ENCODE results near the gene ROBO2. TPM values are rescaled to one million over a fixed set of nuclear protein-coding genes. Genes with fewer than 3 reads are reported as not detected.

The ROBO2 gene
- polyA plus RNA-seq, 1 of the 3 experiments (the other 2 are of a cell fraction), result not detected

GRCh38 chr3:77342688-77343087 lies 302.8 kb downstream of the ROBO2 start:
- no peaks in the 10 kb centered on the region for H3K9me3 ChIP-seq
- H3K27ac ChIP-seq (ENCODE audit: low read depth in 2 of 2, low read length in 1 of 2), result no peak overlapping the region
- TF ChIP-seq GABPA (IDR thresholded peaks at IDR 0.05; ENCODE audit: low read depth), result no peak
- no peak for TF ChIP-seq JUND (IDR thresholded peaks at IDR 0.05)
- TF ChIP-seq CTCF (IDR thresholded peaks at IDR 0.05), result no peak
- no peak for TF ChIP-seq FOXM1 (IDR thresholded peaks at IDR 0.05; ENCODE audit: low read depth)
- TF ChIP-seq MXI1 (IDR thresholded peaks at IDR 0.05; ENCODE audit: low read depth, low read length), result no peak
- TF ChIP-seq FOXJ3 (CRISPR knock-in tag; IDR thresholded peaks at IDR 0.05), result no peak
- no peak for TF ChIP-seq EP300 (IDR thresholded peaks at IDR 0.05; ENCODE audit: borderline replicate concordance in 1 of 2, low read depth in 1 of 2, low read length in 1 of 2)
- no peak for TF ChIP-seq YY1 (IDR thresholded peaks at IDR 0.05; ENCODE audit: low read depth)
- TF ChIP-seq TAF1 (IDR thresholded peaks at IDR 0.05; ENCODE audit: borderline replicate concordance, low read depth, low read length), result no peak
- H3F3A ChIP-seq (replicated peaks; ENCODE audit: insufficient read depth), result no peaks in the 10 kb centered on the region
- no peak for DNase-seq
- 47% methylated on average over 5 of the region's 5 CpGs for WGBS (ENCODE audit: low lambda C conversion rate)
- H3K36me3 ChIP-seq (replicated peaks in 1 of 2; ENCODE audit: control insufficient read depth in 1 of 2, insufficient read depth in 2 of 2, low read length in 1 of 2), result no peaks in the 10 kb centered on the region
- no peak overlapping the region for H2AFZ ChIP-seq (ENCODE audit: low read depth)
- POLR2A ChIA-PET, result no interaction called here
- no peaks in the 10 kb centered on the region for H3K4me1 ChIP-seq (ENCODE audit: control insufficient read depth in 1 of 2, insufficient read depth in 2 of 2, low read depth in 1 of 2, low read length in 1 of 2)
- no peak overlapping the region for H3K9ac ChIP-seq
- CTCF ChIA-PET, result interaction anchor here (1.3 kb wide), 1 partner anchor 9 kb away, joined by 3 read pairs; no protein-coding TSS in a partner anchor
- H3K4me3 ChIP-seq (ENCODE audit: low read depth in 2 of 2, low read length in 1 of 2), result no peak overlapping the region
- H3K79me2 ChIP-seq (ENCODE audit: insufficient read depth), result no peaks in the 10 kb centered on the region
- H3K27me3 ChIP-seq (ENCODE audit: insufficient read depth), result no peaks in the 10 kb centered on the region
- H4K20me1 ChIP-seq (ENCODE audit: insufficient read depth), result no peaks in the 10 kb centered on the region
- no peaks in the 10 kb centered on the region for H3K9me2 ChIP-seq
- no peak overlapping the region for H3K4me2 ChIP-seq

- no peak overlapping the region for H3K4me3 ChIP-seq (ENCODE audit: low read depth in 2 of 2, low read length in 1 of 2)
- no peaks in the 10 kb centered on the region for H3K27me3 ChIP-seq (ENCODE audit: insufficient read depth)
- no peak overlapping the region for H3K9ac ChIP-seq
- H3K27ac ChIP-seq (ENCODE audit: low read depth in 2 of 2, low read length in 1 of 2), result no peak overlapping the region
- 38% methylated on average over 2 of the region's 2 CpGs for WGBS (ENCODE audit: low lambda C conversion rate)
- CTCF ChIA-PET, result interaction anchor here (0.7 kb wide), 1 partner anchor 25 kb away, joined by 3 read pairs; no protein-coding TSS in a partner anchor
- POLR2A ChIA-PET, result no interaction called here
- H2AFZ ChIP-seq (ENCODE audit: low read depth), result no peak overlapping the region
- DNase-seq, result no peak
- H3K79me2 ChIP-seq (ENCODE audit: insufficient read depth), result no peaks in the 10 kb centered on the region
- no peaks in the 10 kb centered on the region for H3K4me1 ChIP-seq (ENCODE audit: control insufficient read depth in 1 of 2, insufficient read depth in 2 of 2, low read depth in 1 of 2, low read length in 1 of 2)
- H3K4me2 ChIP-seq, result no peak overlapping the region
- H3K36me3 ChIP-seq (replicated peaks in 1 of 2; ENCODE audit: control insufficient read depth in 1 of 2, insufficient read depth in 2 of 2, low read length in 1 of 2), result no peaks in the 10 kb centered on the region
- no peaks in the 10 kb centered on the region for H3F3A ChIP-seq (replicated peaks; ENCODE audit: insufficient read depth)
- TF ChIP-seq PBX3 (IDR thresholded peaks at IDR 0.05), result no peak
- TF ChIP-seq REST (IDR thresholded peaks at IDR 0.05; ENCODE audit: low read depth, low read length), result no peak
- TF ChIP-seq SIN3A (IDR thresholded peaks at IDR 0.05; ENCODE audit: borderline replicate concordance, low read depth, low read length), result no peak
- TF ChIP-seq IRF3 (IDR thresholded peaks at IDR 0.05; ENCODE audit: low read depth, low read length), result no peak
- TF ChIP-seq EZH2phosphoT487 (IDR thresholded peaks at IDR 0.05; ENCODE audit: borderline replicate concordance, low read depth), result no peak
- no peak for TF ChIP-seq NFIC (IDR thresholded peaks at IDR 0.05; ENCODE audit: borderline replicate concordance)
- no peak for TF ChIP-seq ELF1 (IDR thresholded peaks at IDR 0.05)
- no peak for TF ChIP-seq FOXM1 (IDR thresholded peaks at IDR 0.05; ENCODE audit: low read depth)
- no peak for TF ChIP-seq SMC3 (IDR thresholded peaks at IDR 0.05; ENCODE audit: low read depth, low read length)
- TF ChIP-seq RCOR1 (IDR thresholded peaks at IDR 0.05; ENCODE audit: low read length), result no peak
- no peak for TF ChIP-seq TAF1 (IDR thresholded peaks at IDR 0.05; ENCODE audit: borderline replicate concordance, low read depth, low read length)
- TF ChIP-seq GABPA (IDR thresholded peaks at IDR 0.05; ENCODE audit: low read depth), result no peak
- TF ChIP-seq MAX (IDR thresholded peaks at IDR 0.05; ENCODE audit: low read depth), result no peak
- no peak for TF ChIP-seq RXRA (IDR thresholded peaks at IDR 0.05; ENCODE audit: borderline replicate concordance, low read depth)
- no peak for TF ChIP-seq JUND (IDR thresholded peaks at IDR 0.05)
- no peak for TF ChIP-seq YY1 (IDR thresholded peaks at IDR 0.05; ENCODE audit: low read depth)
- no peaks in the 10 kb centered on the region for H3K9me3 ChIP-seq
- no peaks in the 10 kb centered on the region for H3K9me2 ChIP-seq
- H4K20me1 ChIP-seq (ENCODE audit: insufficient read depth), result no peaks in the 10 kb centered on the region
Measured at GRCh38 chr3:77345009-77345408, 305.1 kb downstream of the ROBO2 start.

Data from SK-N-SH (cell line).